Measurements from ENCODE around the gene SLC25A52. TPM values are rescaled to one million over a fixed set of nuclear protein-coding genes. Genes with fewer than 3 reads are reported as not detected.

Gene SLC25A52
- total RNA-seq, 1 experiment from 2014 or later, result not detected

DNA sequence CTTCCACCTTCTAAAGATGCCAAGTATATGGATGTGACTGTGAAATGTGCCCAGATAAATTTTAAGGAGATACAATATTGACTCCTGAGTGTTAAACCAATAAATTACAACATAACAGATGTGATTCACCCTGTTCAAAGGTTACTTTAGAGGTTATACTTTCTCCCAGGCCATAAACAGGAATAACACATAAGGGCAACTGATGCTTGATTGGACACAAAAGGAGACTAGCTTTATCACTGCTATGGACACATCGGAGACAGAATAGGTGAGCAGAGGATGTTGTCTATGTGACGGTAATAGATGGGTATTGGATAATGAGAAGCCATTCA, 31.9 kb upstream of the SLC25A52 start:
- peaks cover 18% of the 10 kb centered on the region for H3K9me3 Mint-ChIP-seq
- H3K27me3 Mint-ChIP-seq (ENCODE audit: low read depth), result no peaks in the 10 kb centered on the region
- peaks cover 26% of the 10 kb centered on the region for H3K4me1 Mint-ChIP-seq
- ChIA-PET CTCF (no interaction called here), POLR2A (no interaction called here)
- DNase-seq (ENCODE audit: low spot score) (no peak), ATAC-seq (no peak)
- H3K27ac Mint-ChIP-seq, result no peak overlapping the region
- peaks cover 11% of the 10 kb centered on the region for H3K36me3 Mint-ChIP-seq
- TF ChIP-seq TEAD4 (CRISPR knock-in tag; IDR thresholded peaks at IDR 0.05), result no peak
- no peak for TF ChIP-seq TP53 (CRISPR knock-in tag; IDR thresholded peaks at IDR 0.05)
- TF ChIP-seq ZNF423 (CRISPR knock-in tag; IDR thresholded peaks at IDR 0.05), result no peak
- TF ChIP-seq SOX15 (CRISPR knock-in tag; IDR thresholded peaks at IDR 0.05), result no peak
- TF ChIP-seq, protein P1, sequence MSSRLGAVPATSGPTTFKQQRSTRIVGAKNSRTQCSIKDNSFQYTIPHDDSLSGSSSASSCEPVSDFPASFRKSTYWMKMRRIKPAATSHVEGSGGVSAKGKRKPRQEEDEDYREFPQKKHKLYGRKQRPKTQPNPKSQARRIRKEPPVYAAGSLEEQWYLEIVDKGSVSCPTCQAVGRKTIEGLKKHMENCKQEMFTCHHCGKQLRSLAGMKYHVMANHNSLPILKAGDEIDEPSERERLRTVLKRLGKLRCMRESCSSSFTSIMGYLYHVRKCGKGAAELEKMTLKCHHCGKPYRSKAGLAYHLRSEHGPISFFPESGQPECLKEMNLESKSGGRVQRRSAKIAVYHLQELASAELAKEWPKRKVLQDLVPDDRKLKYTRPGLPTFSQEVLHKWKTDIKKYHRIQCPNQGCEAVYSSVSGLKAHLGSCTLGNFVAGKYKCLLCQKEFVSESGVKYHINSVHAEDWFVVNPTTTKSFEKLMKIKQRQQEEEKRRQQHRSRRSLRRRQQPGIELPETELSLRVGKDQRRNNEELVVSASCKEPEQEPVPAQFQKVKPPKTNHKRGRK (CRISPR knock-in tag; IDR thresholded peaks at IDR 0.05; ENCODE audit: borderline replicate concordance), result no peak
- TF ChIP-seq, protein P2, sequence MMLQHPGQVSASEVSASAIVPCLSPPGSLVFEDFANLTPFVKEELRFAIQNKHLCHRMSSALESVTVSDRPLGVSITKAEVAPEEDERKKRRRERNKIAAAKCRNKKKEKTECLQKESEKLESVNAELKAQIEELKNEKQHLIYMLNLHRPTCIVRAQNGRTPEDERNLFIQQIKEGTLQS (CRISPR knock-in tag; conservative IDR thresholded peaks at IDR 0.05), result no peak
- no peak for TF ChIP-seq GABPB1 (CRISPR knock-in tag; IDR thresholded peaks at IDR 0.05)
- TF ChIP-seq, protein P3, sequence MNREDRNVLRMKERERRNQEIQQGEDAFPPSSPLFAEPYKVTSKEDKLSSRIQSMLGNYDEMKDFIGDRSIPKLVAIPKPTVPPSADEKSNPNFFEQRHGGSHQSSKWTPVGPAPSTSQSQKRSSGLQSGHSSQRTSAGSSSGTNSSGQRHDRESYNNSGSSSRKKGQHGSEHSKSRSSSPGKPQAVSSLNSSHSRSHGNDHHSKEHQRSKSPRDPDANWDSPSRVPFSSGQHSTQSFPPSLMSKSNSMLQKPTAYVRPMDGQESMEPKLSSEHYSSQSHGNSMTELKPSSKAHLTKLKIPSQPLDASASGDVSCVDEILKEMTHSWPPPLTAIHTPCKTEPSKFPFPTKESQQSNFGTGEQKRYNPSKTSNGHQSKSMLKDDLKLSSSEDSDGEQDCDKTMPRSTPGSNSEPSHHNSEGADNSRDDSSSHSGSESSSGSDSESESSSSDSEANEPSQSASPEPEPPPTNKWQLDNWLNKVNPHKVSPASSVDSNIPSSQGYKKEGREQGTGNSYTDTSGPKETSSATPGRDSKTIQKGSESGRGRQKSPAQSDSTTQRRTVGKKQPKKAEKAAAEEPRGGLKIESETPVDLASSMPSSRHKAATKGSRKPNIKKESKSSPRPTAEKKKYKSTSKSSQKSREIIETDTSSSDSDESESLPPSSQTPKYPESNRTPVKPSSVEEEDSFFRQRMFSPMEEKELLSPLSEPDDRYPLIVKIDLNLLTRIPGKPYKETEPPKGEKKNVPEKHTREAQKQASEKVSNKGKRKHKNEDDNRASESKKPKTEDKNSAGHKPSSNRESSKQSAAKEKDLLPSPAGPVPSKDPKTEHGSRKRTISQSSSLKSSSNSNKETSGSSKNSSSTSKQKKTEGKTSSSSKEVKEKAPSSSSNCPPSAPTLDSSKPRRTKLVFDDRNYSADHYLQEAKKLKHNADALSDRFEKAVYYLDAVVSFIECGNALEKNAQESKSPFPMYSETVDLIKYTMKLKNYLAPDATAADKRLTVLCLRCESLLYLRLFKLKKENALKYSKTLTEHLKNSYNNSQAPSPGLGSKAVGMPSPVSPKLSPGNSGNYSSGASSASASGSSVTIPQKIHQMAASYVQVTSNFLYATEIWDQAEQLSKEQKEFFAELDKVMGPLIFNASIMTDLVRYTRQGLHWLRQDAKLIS (CRISPR knock-in tag; IDR thresholded peaks at IDR 0.05; ENCODE audit: borderline replicate concordance), result no peak
- no peak for TF ChIP-seq NR2C2 (CRISPR knock-in tag; IDR thresholded peaks at IDR 0.05)
- TF ChIP-seq, protein P4, sequence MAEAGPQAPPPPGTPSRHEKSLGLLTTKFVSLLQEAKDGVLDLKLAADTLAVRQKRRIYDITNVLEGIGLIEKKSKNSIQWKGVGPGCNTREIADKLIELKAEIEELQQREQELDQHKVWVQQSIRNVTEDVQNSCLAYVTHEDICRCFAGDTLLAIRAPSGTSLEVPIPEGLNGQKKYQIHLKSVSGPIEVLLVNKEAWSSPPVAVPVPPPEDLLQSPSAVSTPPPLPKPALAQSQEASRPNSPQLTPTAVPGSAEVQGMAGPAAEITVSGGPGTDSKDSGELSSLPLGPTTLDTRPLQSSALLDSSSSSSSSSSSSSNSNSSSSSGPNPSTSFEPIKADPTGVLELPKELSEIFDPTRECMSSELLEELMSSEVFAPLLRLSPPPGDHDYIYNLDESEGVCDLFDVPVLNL (CRISPR knock-in tag; IDR thresholded peaks at IDR 0.05; ENCODE audit: borderline replicate concordance, low read depth), result no peak
- TF ChIP-seq, protein P5, sequence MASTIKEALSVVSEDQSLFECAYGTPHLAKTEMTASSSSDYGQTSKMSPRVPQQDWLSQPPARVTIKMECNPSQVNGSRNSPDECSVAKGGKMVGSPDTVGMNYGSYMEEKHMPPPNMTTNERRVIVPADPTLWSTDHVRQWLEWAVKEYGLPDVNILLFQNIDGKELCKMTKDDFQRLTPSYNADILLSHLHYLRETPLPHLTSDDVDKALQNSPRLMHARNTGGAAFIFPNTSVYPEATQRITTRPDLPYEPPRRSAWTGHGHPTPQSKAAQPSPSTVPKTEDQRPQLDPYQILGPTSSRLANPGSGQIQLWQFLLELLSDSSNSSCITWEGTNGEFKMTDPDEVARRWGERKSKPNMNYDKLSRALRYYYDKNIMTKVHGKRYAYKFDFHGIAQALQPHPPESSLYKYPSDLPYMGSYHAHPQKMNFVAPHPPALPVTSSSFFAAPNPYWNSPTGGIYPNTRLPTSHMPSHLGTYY (CRISPR knock-in tag; IDR thresholded peaks at IDR 0.05), result no peak
- TF ChIP-seq, protein P6, sequence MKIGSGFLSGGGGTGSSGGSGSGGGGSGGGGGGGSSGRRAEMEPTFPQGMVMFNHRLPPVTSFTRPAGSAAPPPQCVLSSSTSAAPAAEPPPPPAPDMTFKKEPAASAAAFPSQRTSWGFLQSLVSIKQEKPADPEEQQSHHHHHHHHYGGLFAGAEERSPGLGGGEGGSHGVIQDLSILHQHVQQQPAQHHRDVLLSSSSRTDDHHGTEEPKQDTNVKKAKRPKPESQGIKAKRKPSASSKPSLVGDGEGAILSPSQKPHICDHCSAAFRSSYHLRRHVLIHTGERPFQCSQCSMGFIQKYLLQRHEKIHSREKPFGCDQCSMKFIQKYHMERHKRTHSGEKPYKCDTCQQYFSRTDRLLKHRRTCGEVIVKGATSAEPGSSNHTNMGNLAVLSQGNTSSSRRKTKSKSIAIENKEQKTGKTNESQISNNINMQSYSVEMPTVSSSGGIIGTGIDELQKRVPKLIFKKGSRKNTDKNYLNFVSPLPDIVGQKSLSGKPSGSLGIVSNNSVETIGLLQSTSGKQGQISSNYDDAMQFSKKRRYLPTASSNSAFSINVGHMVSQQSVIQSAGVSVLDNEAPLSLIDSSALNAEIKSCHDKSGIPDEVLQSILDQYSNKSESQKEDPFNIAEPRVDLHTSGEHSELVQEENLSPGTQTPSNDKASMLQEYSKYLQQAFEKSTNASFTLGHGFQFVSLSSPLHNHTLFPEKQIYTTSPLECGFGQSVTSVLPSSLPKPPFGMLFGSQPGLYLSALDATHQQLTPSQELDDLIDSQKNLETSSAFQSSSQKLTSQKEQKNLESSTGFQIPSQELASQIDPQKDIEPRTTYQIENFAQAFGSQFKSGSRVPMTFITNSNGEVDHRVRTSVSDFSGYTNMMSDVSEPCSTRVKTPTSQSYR (CRISPR knock-in tag; IDR thresholded peaks at IDR 0.05), result no peak
- no peak for TF ChIP-seq ATF1 (CRISPR knock-in tag; IDR thresholded peaks at IDR 0.05)
- H3K4me3 Mint-ChIP-seq, result no peak overlapping the region

DNA sequence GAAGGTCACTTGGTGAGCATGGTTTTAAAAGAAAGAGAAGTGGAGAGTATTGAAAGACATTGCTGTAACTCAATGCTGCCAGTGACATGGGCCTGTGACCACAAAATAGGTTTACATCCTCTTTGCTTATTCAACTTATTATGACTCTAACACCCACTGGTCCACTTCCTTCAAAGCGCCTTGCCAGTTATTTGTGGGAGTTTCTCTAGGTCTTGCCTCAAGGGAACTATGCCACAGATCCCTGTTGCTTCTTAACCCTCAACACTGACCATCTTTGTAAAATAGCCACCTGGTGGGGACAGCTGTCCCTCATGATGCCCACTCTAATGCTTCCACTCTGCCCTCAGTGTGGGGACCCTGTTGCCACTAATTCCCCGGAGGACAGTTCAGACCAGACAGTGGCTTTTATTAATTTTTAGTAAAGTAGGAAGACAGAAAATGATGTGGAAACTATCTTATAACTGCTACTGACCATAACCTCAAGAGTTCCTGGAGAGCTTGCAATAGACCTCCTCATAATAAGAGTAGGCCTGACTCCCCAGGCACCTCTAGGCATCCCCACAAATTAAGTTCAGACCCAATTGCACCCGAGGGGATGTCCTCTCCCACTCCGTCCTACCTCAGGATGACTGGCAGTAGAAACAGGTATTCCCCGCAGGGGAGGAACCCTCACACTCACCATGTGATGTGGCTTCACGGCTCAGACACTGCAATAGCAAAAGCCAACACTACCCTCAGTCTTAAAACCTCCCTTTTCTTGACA, 31.3 kb upstream of the SLC25A52 start:
- CTCF ChIA-PET, result no interaction called here
- H3K27ac Mint-ChIP-seq, result no peak overlapping the region
- no peak for DNase-seq (ENCODE audit: low spot score)
- POLR2A ChIA-PET, result no interaction called here
- H3K9me3 Mint-ChIP-seq, result peaks cover 18% of the 10 kb centered on the region
- peaks cover 11% of the 10 kb centered on the region for H3K36me3 Mint-ChIP-seq
- H3K27me3 Mint-ChIP-seq (ENCODE audit: low read depth), result no peaks in the 10 kb centered on the region
- no peak for ATAC-seq
- H3K4me1 Mint-ChIP-seq, result peaks cover 26% of the 10 kb centered on the region
- H3K4me3 Mint-ChIP-seq, result no peak overlapping the region
- no peak for TF ChIP-seq ELF4 (CRISPR knock-in tag; IDR thresholded peaks at IDR 0.05; ENCODE audit: low read depth)
- no peak for TF ChIP-seq ZNF138 (CRISPR knock-in tag; conservative IDR thresholded peaks at IDR 0.05)
- no peak for TF ChIP-seq JAZF1 (CRISPR knock-in tag; IDR thresholded peaks at IDR 0.05)
- no peak for TF ChIP-seq IRF2 (CRISPR knock-in tag; IDR thresholded peaks at IDR 0.05; ENCODE audit: borderline replicate concordance, low read depth)
- no peak for TF ChIP-seq JUN (CRISPR knock-in tag; IDR thresholded peaks at IDR 0.05)
- TF ChIP-seq TEAD1 (CRISPR knock-in tag; IDR thresholded peaks at IDR 0.05), result no peak
- TF ChIP-seq OVOL2 (CRISPR knock-in tag; IDR thresholded peaks at IDR 0.05; ENCODE audit: borderline replicate concordance), result no peak
- no peak for TF ChIP-seq ESRRA (CRISPR knock-in tag; IDR thresholded peaks at IDR 0.05; ENCODE audit: borderline replicate concordance)
- TF ChIP-seq ATF1 (CRISPR knock-in tag; IDR thresholded peaks at IDR 0.05), result no peak
- TF ChIP-seq PRRX2 (CRISPR knock-in tag; IDR thresholded peaks at IDR 0.05), result no peak
- TF ChIP-seq, protein P2 (CRISPR knock-in tag; conservative IDR thresholded peaks at IDR 0.05), result no peak

All from WTC11 (cell line).